Panc1 (cell line): ENCODE measurements around the gene SLC18B1. TPM values are rescaled to one million over a fixed set of nuclear protein-coding genes. Genes with fewer than 3 reads are reported as not detected.

ENCODE experiments used
- ATAC-seq: fragments of 200-7000 bp; cut with Tn5 transposase; 2 replicates; pipeline ENCODE4 v1.9.1; 2020; ENCODE audit warnings: mild to moderate bottlenecking, moderate library complexity
- BruUV-seq: library from RNA; stranded (reverse); fragments of 400-500 nt; replicated peaks from 2 replicates; lab custom pipeline; 2021; lab: Mats Ljungman, UMichigan
- CTCF ChIA-PET: fragments of 300-600 bp; sonication (Branson Sonifier 250); formaldehyde crosslinking; loops from one replicate; lab custom pipeline; 2022; ENCODE audit warnings: antibody characterized with exemption; lab: Charles Lee
- POLR2A ChIA-PET: fragments of 300-600 bp; sonication (Branson Sonifier 250); formaldehyde crosslinking; loops from one replicate; lab custom pipeline; 2022; ENCODE audit warnings: antibody characterized with exemption; lab: Charles Lee
- DNase-seq: peaks from one replicate; pipeline ENCODE4 v3.0.0-alpha.2; 2010; ENCODE audit warnings: low read depth, low spot score
- H3K27ac ChIP-seq: 2 replicates; pipeline ENCODE4 v1.5.1; 2011; ENCODE audit warnings: mild to moderate bottlenecking, low read length, inconsistent platforms
- H3K27me3 ChIP-seq: fragments of 200-500 bp; sonication (Bioruptor generic); 2 replicates; pipeline ENCODE4 v1.6.0; 2014; ENCODE audit warnings: low read length, inconsistent platforms; ENCODE audit not compliant: control insufficient read depth, insufficient read depth
- H3K36me3 ChIP-seq: fragments of 200-500 bp; sonication (Bioruptor generic); 2 replicates; pipeline ENCODE4 v1.5.1; 2014; ENCODE audit warnings: inconsistent platforms, mild to moderate bottlenecking, low read length, moderate library complexity; ENCODE audit not compliant: control insufficient read depth, insufficient read depth
- H3K4me1 ChIP-seq: 2 replicates; pipeline ENCODE4 v1.5.1; 2011; ENCODE audit warnings: inconsistent platforms, mild to moderate bottlenecking, low read length, moderate library complexity; ENCODE audit not compliant: control insufficient read depth, insufficient read depth
- H3K4me3 ChIP-seq, 2 experiments: 2 replicates each; pipeline ENCODE4 v1.5.1; 2011 to 2012; ENCODE audit warnings: low read depth in 2 of 2, low read length in 2 of 2, mild to moderate bottlenecking in 2 of 2, inconsistent platforms in 1 of 2, moderate library complexity in 1 of 2
- H3K9me3 ChIP-seq: fragments of 200-500 bp; sonication (Bioruptor generic); 2 replicates; pipeline ENCODE4 v1.5.1; 2014; ENCODE audit warnings: low read depth, mild to moderate bottlenecking, inconsistent platforms, low read length, moderate library complexity; ENCODE audit not compliant: control insufficient read depth, insufficient read depth
- POLR2AphosphoS5 ChIP-seq: IDR thresholded peaks from 2 replicates; pipeline ENCODE4 v1.6.1; 2012; ENCODE audit warnings: mild to moderate bottlenecking, low read depth, low read length, moderate library complexity
- REST ChIP-seq, 2 experiments: IDR thresholded peaks; 2 replicates each; pipeline ENCODE4 v1.6.1; 2011 to 2012; ENCODE audit warnings: low read depth in 2 of 2, control low read depth in 1 of 2, low read length in 1 of 2, mild to moderate bottlenecking in 1 of 2, moderate library complexity in 1 of 2; ENCODE audit not compliant: insufficient read depth in 1 of 2
- SIN3A ChIP-seq: IDR thresholded peaks from 2 replicates; pipeline ENCODE4 v1.6.1; 2012; ENCODE audit warnings: low read depth, mild to moderate bottlenecking, low read length, moderate library complexity, borderline replicate concordance; ENCODE audit not compliant: insufficient read depth
- TCF7L2 ChIP-seq: IDR thresholded peaks from 2 replicates; pipeline ENCODE4 v1.6.1; 2011; ENCODE audit warnings: mild to moderate bottlenecking, low read depth, low read length, inconsistent platforms
- in situ Hi-C: cut with HindIII; loops from 2 replicates; pipeline ENCODE4 v1.10.0; 2016; ENCODE audit warnings: low sequenced_read_pairs, low pct_unique_long_range_greater_than_20kb
- intact Hi-C: fragments of 100-400 bp; cut with micrococcal nuclease; formaldehyde crosslinking; loops from one replicate; pipeline ENCODE4 v1.10.0; 2022; ENCODE audit not compliant: unreplicated experiment
- total RNA-seq: library from RNA; stranded (reverse); gene quantifications from one replicate; pipeline ENCODE4 v1.2.1, GENCODE V29; 2021; ENCODE audit not compliant: unreplicated experiment
- TF ChIP-seq, protein P1 (sequence below): fragments of 450-650 bp; IDR thresholded peaks from 2 replicates; pipeline ENCODE4 v1.5.1; 2017; ENCODE audit warnings: mild to moderate bottlenecking

SLC18B1 gene
- total RNA-seq, 1 experiment from 2014 or later: 0.67 TPM

- POLR2A ChIA-PET: no interaction called here
- ATAC-seq: no peak
- H3K4me1 ChIP-seq: no peaks in the 10 kb centered on the region
- in situ Hi-C loops: no loop called here
- DNase-seq: no peak
- no peaks in the 10 kb centered on the region for H3K36me3 ChIP-seq
- no TSS peak for BruUV-seq
- no peak overlapping the region for H3K4me3 ChIP-seq
- intact Hi-C loops: no loop called here
- no peaks in the 10 kb centered on the region for H3K9me3 ChIP-seq
- TF ChIP-seq SIN3A (no peak), TCF7L2 (no peak), POLR2AphosphoS5 (no peak), REST (IDR thresholded peaks at IDR 0.05; ENCODE audit: insufficient read depth in 1 of 2, low read depth in 2 of 2, low read length in 1 of 2) (no peak)
- TF ChIP-seq, protein P1, sequence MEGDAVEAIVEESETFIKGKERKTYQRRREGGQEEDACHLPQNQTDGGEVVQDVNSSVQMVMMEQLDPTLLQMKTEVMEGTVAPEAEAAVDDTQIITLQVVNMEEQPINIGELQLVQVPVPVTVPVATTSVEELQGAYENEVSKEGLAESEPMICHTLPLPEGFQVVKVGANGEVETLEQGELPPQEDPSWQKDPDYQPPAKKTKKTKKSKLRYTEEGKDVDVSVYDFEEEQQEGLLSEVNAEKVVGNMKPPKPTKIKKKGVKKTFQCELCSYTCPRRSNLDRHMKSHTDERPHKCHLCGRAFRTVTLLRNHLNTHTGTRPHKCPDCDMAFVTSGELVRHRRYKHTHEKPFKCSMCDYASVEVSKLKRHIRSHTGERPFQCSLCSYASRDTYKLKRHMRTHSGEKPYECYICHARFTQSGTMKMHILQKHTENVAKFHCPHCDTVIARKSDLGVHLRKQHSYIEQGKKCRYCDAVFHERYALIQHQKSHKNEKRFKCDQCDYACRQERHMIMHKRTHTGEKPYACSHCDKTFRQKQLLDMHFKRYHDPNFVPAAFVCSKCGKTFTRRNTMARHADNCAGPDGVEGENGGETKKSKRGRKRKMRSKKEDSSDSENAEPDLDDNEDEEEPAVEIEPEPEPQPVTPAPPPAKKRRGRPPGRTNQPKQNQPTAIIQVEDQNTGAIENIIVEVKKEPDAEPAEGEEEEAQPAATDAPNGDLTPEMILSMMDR: no peak
- H3K27ac ChIP-seq: no peak overlapping the region
- CTCF ChIA-PET: no interaction called here
- no peaks in the 10 kb centered on the region for H3K27me3 ChIP-seq
Observed at GRCh38 chr6:132789396-132789776, 9.1 kb downstream of the SLC18B1 start.

- H3K27ac ChIP-seq: no peak overlapping the region
- in situ Hi-C loops: no loop called here
- CTCF ChIA-PET: no interaction called here
- no peaks in the 10 kb centered on the region for H3K9me3 ChIP-seq
- intact Hi-C loops: no loop called here
- no TSS peak for BruUV-seq
- ATAC-seq: no peak
- no peak overlapping the region for H3K4me3 ChIP-seq
- TF ChIP-seq, protein P1: no peak
- no peak for TF ChIP-seq REST (IDR thresholded peaks at IDR 0.05; ENCODE audit: insufficient read depth in 1 of 2, low read depth in 2 of 2, low read length in 1 of 2)
- no peak for TF ChIP-seq TCF7L2
- TF ChIP-seq POLR2AphosphoS5: no peak
- TF ChIP-seq SIN3A: no peak
- H3K36me3 ChIP-seq: no peaks in the 10 kb centered on the region
- POLR2A ChIA-PET: no interaction called here
- H3K27me3 ChIP-seq: no peaks in the 10 kb centered on the region
- H3K4me1 ChIP-seq: no peaks in the 10 kb centered on the region
- DNase-seq: no peak
Observed at GRCh38 chr6:132788658-132789395, 9.6 kb downstream of the SLC18B1 start.
